ENCODE results near the gene AQP4.

- no peak for TF ChIP-seq CTCF (IDR thresholded peaks at IDR 0.05)
- TF ChIP-seq POLR2A (IDR thresholded peaks at IDR 0.05) = no peak
Observed at GRCh38 chr18:26864658-26865057, 849 bp downstream of the AQP4 start.

Data from Peyer's patch (tissue), 4 donors.